HG03469 (cell line): Measurements from ENCODE around the gene WASHC2C.
"Not testable (repeated sequence)": the region's sequence is repeated elsewhere in the genome, so short reads cannot be mapped to it uniquely, and the experiment has no call there.

ENCODE experiments used
- ATAC-seq: cut with Tn5 transposase; IDR thresholded peaks from one replicate; pipeline ENCODE4 v1.9.1; 2021; ENCODE audit warnings: mild to moderate bottlenecking, moderate library complexity, moderate number of reproducible peaks; ENCODE audit not compliant: unreplicated experiment

Gene WASHC2C, protein sequence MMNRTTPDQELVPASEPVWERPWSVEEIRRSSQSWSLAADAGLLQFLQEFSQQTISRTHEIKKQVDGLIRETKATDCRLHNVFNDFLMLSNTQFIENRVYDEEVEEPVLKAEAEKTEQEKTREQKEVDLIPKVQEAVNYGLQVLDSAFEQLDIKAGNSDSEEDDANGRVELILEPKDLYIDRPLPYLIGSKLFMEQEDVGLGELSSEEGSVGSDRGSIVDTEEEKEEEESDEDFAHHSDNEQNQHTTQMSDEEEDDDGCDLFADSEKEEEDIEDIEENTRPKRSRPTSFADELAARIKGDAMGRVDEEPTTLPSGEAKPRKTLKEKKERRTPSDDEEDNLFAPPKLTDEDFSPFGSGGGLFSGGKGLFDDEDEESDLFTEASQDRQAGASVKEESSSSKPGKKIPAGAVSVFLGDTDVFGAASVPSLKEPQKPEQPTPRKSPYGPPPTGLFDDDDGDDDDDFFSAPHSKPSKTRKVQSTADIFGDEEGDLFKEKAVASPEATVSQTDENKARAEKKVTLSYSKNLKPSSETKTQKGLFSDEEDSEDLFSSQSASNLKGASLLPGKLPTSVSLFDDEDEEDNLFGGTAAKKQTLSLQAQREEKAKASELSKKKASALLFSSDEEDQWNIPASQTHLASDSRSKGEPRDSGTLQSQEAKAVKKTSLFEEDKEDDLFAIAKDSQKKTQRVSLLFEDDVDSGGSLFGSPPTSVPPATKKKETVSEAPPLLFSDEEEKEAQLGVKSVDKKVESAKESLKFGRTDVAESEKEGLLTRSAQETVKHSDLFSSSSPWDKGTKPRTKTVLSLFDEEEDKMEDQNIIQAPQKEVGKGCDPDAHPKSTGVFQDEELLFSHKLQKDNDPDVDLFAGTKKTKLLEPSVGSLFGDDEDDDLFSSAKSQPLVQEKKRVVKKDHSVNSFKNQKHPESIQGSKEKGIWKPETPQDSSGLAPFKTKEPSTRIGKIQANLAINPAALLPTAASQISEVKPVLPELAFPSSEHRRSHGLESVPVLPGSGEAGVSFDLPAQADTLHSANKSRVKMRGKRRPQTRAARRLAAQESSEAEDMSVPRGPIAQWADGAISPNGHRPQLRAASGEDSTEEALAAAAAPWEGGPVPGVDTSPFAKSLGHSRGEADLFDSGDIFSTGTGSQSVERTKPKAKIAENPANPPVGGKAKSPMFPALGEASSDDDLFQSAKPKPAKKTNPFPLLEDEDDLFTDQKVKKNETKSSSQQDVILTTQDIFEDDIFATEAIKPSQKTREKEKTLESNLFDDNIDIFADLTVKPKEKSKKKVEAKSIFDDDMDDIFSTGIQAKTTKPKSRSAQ (N-terminal part only)

DNA sequence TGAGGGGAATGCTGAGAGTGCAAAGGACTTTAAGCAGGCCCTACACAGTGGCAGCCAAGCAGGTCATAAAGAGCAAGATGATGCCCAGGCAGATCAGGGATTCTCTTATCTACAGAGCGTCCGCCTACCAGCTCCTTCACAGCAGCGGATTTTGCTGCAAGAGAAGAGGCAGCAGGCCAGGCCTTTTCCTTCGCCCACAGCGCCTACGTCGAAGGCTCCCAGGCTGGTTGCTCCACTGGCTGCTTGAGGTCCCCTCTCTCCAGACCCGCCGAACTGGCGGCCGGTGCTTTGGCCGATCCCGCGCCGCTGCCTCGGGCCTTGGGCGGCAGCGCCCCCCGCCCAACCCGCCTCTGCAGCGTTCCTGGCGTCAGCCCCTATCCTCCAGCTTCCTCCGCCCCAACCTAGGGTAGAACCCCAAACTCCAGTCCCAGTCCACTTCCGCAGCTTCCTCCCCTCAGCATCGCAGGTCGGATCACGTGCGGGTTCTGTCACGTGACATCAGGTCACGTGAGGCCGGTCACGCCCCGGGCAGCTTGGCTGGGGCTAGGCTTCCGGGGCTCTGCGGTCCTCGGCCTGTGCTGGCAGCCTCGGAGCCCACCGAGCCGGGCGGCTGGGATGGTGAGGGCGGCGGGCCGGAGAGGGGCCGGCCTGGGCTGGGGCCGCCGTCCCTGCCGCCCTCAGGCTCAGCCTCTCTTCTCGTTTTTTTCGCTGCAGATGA, at the start of gene WASHC2C:
WASHC2C (plus strand) TSS at position 564 of the 718 bp plus-strand sequence; CDS start at position 616, 52 bp downstream.
- peak; percentile 90 for ATAC-seq

DNA sequence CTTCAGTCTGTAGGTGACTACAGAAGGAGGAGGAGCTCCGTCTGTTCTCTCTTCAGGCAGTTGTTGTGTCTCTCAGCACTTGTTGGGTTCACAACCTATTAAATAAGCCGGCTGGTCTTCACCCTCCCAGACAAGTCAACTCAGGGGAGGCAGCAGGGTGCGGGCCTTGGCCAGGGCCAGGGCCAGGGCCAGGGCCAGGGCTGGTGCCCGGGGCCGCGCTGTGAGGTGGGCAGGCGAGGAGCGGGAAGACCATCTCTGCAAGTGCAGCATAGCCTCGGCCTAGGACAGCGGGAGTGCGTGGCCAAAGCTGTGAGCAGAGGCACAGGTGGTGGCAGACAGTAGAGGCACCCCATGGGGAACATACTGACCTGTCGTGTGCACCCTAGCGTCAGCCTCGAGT, 48.6 kb upstream of the WASHC2C start:
- not testable (repeated sequence) for ATAC-seq

DNA sequence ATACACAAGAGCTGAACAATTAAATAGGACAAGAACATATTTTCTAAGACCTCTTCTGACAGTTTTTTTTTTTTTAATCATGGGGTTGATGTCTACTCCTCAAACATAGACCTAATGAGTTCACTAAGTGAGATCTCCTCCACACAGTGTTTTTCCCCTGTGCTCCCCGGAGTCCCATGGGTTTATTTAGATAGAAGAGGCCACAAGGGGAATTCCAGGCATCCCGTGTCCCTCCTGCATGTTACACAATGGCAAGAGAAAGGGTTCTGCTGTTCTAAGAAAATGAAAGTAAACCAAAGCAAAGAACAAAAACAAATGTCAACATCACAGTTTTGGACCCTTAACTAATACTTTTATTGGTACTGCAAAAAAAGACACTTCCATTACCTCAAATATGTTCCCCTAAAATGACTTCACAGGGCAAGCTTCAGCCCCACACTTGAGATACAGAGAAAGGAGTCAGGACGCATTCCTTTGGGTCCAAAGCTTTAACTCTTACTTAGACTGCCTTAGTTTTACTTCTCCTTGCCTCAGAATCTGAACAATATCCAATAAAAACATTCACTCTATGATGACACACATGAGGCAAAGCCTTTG, 16.8 kb upstream of the WASHC2C start:
- peak; percentile 78 for ATAC-seq

DNA sequence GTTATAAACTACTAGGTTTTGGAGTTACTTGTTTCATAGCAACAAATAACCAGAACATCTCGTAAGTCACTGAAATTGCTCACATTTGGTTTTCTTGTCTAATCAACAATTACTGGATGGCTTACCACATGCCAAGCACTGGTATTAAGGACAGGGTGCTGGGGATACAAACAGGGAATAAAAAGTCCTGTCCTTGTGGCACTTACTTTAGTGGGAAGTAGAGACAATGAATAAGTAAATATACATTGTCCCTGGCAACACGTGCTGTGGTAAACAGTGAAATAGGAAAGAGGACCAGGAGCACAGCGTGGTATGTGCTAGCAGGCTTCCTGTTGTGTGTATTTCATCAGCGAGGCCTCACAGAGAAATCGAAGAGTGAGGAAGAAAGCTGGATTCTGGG, 15.8 kb upstream of the WASHC2C start:
- ATAC-seq, result not testable (repeated sequence)

DNA sequence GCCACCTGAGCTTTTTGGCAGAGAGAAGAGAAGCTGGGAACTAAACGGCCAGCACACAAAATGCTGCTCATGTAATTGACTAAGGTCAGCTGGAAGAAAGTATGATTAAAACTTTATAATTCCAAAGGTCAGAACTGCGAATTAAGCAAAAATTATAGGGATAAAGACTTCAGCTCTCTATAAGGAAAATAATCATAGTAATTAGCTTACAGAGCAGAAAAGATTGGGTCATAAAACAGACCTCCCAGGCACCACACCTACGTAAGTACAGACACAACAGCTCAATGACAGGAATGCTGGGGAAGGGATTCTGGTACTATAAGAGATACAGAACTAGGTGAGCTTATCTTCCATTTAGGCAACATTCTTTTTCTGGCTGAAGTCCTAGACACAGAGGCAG, 10.0 kb upstream of the WASHC2C start:
- ATAC-seq, result not testable (repeated sequence)

DNA sequence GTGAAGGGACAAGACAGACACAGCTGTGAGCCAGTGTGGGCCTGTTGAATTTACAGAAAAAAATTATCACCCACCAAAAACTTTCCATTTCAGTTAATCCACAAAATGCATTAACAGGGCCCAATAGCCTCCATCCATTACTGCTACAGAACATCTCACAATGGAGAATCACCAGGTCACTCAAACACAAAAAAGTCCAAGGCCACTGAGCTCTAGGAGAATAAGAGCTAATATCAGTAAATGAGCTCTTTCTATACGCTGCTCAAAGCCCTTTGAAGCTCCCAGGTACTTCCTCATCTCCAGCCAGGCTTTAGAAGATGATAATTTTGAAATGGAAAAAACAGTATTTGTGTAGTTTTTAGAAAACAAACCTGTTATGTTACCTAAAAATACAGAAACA, 9.4 kb upstream of the WASHC2C start:
- not testable (repeated sequence) for ATAC-seq

DNA sequence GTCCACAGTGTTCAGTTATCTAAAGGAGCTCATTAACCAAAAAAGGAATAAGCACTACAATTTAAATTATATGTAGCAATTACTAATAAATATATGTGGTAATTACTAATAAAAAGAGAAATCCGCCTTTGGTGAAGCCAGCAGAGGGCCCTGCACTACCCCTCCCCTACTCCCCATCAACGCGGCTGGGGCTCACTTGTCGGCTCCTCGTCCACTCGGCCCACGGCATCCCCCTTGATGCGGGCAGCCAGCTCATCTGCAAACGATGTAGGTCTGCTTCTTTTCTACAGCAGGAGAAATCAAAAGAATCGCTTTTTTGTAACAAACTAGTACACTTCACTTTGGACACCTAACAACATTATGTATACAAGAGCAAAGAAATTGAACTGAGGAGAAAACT, 5.6 kb upstream of the WASHC2C start:
- ATAC-seq, result not testable (repeated sequence)

DNA sequence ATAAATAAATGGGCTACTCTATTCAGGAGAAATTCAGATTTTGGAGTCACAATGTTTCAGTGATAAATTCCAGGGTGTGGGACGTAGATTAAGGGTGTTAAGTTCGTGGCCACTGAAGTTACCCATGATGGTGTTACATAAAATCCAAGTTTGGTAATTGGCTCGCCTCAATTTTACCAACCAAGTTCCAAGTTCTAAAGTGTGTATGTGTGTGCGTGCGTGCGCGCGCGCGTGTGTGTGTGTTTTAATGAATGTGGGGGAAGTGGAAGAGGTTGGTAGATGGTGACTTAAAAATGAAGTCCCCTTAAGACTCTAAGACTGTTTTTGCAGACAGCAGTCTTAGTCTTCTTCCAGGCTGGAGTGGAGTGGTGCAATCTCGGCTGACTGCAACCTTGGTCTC, 3.2 kb upstream of the WASHC2C start:
- not testable (repeated sequence) for ATAC-seq

DNA sequence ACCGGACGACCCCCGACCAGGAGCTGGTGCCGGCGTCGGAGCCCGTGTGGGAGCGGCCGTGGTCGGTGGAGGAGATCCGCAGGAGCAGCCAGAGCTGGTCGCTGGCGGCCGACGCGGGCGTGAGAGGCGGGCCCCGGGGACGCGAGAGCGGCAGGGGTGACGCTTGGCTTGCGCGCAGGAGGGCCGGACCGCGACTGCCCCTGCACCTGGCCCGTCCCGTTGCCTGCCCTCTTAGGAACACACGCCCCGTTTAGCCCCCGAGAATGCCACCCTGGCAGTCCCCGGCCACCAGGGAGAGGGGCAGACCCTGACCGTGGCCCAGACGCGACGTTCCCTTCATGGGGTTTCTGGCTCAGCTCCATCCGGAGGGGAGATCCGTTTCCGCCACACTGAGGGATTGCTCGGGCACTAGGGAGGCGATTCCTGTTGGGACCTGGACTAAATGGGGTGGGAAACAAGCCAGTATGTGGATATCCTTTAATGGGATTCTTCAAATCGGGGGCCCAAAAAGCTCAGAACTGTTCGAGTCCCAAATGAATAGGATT, 427 bp downstream of the WASHC2C start:
- peak; percentile 33 for ATAC-seq

DNA sequence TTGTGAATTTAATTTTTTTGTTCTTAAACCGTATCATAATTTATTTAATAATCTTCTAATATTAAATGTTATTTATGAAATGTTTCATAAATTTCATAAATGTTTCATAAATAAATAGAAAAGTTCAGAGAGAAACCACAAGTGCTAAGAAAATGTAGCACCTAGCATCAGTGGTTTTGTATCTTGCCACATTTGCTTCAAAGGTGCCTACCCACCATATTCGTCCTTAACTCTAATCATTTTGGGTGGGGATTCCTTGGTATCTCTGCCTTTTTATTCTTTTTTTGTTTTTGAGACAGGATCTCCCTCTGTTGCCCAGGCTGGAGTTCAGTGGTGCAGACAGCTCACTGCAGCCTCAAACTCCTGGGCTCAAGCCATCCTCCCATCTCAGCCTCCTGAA, 7.4 kb downstream of the WASHC2C start:
- ATAC-seq, result not testable (repeated sequence)

DNA sequence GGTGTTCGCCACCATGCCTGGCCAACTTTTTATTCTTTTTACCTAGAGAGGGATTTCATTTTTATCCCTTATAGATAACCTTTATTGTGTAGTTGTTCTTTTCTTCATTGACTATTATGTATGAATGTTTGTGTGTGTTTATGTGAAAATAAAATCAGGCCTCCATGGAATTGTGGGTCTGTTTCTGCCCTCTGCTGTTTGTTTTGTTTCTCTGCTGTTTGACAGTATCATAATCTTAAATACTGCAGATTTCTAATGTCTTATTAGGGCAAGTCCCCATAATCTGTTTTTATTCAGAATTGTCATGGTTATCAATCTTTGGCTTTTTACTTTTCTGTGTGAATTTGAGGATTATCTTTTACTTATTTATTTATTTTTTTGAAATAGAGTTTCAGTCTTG, 7.8 kb downstream of the WASHC2C start:
- not testable (repeated sequence) for ATAC-seq

DNA sequence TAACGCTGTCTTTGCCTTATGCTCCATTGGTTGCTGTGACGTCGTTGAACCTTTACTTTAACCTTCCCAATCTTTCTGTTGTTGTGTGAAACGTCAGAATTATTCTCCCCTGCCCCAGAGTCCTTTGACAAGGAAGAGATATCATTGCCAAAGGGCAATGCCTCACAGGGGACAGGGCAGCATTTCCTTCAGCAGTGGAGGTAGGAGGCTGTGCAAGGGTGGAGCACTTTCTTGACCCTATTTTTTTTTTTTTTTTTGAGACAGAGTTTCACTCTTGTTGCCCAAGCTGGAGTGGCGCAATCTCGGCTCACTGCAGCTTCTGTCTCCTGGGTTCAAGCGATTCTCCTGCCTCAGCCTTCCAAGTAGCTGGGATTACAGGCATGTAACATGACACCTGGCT, 14.5 kb downstream of the WASHC2C start:
- ATAC-seq, result not testable (repeated sequence)

DNA sequence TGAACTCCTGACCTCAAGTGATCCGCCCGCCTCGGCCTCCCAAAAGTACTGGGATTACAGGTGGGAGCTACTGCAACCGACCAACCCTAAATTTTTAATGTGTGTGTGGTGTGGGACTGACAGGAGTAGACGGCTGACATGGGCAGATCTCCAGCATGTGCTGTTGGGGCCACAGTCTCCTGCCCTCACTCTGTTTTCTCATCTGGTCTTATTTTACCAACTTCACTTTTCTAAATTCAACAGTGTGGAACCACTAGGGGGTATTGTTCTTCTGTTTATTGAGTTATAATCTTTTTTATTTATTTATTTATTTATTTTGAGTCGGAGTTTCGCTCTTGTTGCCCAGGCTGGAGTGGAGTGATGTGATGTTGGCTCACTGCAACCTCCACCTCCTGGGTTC, 14.9 kb downstream of the WASHC2C start:
- ATAC-seq, result not testable (repeated sequence)

DNA sequence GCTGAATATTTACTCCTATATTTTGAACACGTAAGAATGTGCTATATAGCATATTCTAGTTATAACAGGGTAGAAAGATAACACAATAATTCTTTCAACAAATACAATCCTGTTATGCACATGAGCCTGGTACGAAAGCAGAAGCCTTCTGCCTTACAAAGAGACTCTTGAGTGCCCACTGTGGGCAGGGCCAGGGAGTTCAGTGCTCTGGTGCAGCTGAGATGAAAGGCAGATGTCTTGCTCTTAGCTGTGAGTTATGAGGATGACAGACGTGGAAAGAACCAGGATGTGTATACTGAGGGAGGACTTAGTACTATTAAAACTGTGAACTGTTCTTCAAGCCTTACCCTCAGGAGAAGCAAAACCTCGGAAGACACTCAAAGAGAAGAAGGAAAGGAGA, 24.1 kb downstream of the WASHC2C start:
- ATAC-seq, result not testable (repeated sequence)

DNA sequence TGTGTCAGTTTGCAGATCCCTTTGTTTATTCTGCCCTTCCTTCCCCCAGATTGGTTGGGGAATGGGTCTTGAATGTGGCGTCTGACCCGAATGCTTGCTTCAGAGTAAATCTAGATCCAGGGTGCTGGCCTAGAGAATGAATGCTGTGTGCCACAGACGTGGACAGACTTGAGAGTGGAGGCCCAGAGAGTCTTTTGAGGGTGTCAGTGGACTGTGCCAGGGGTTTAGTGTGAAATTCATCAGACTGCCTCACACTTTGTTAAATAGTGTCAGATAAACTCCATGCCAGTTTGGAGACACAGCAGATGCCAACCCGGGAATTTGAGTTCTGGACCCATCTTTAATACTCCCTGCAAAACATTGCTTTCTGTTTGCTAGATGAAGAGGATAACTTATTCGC, 25.1 kb downstream of the WASHC2C start:
- ATAC-seq, result not testable (repeated sequence)

DNA sequence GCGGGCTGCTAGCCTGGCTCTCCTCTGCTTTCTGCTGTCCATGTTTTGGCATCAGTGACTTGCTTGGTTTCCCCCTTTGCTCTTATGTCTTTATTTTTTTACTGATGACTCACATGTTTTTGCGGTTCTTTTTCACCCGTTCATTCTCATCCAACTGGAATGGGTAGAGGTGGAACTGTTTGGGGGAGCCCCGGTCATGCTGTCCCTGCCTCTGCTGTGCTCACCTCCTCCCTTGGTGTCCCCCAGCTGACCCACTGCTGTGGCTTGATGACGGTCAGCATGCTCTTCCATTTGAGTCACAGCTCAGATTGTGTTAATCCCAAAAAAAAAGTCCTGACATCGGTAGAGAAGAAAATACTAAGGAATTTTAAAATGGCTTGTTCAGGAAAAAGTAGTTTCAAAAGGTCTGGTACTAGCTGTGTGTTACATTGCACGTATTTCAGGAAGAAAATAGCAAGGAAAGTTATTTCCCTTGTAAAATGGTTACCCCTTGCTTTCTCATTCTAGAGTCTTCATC, 27.0 kb downstream of the WASHC2C start:
- not testable (repeated sequence) for ATAC-seq

DNA sequence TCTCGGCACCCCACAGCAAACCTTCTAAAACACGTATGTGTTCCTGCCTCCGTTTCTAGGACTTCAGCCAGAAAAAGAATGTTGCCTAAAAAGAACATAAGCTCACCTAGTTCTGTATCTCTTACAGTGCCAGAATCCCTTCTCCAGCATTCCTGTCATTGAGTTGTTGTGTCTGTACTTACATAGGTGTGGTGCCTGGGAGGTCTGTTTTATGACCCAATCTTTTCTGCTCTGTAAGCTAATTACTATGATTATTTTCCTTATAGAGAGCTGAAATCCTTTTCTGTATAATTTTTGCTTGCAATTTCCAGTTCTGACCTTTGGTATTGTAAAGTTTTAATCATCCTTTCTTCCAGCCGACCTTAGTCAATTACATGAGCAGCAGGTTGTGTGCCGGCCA, 28.0 kb downstream of the WASHC2C start:
- ATAC-seq, result not testable (repeated sequence)

DNA sequence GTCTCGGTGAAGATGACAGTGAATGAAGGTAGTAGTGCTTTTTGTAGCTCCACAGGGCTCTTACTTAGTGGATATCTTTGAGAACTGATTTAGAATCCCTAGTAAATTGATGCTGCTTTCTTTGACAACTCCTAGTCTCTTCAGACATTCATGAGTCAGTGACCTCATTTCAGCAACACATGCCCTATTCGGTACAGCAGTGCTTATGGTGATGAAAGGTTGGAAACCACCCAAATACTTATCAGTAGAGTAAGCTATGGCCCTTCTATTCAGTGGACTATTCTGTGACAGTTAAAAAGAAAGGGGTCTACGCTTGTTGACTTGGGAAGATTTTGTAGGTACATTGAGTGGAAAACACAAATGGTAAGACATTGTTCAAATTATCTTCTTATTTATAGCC, 29.0 kb downstream of the WASHC2C start:
- ATAC-seq, result not testable (repeated sequence)
